ENCODE measurements around the gene NT5C2. TPM values are rescaled to one million over a fixed set of nuclear protein-coding genes. Genes with fewer than 3 reads are reported as not detected.
A peak's percentile ranks its signal among the peaks of the same experiment; 100 is the strongest.

NT5C2 gene
- total and polyA plus RNA-seq, 2 of the 4 experiments (the other 2 are of a cell fraction), result 60.0 to 65.1 TPM

- H2AFZ ChIP-seq (replicated peaks; ENCODE audit: low read length, poor library complexity), result peak overlapping the region; percentile 68
Measured at GRCh38 chr10:103040418-103040817, 152.7 kb downstream of the NT5C2 start.

More at GRCh38 chr10:103040418-103040817, 152.7 kb downstream of the NT5C2 start:
- peak overlapping the region; percentile 98 for H2BK120ac ChIP-seq (ENCODE audit: low read depth, low read length)
- 0 out of 2 replicates have a peak overlapping the region, but pooled peaks have one; percentile 33 for H3K56ac ChIP-seq (ENCODE audit: extremely low read depth, insufficient read depth, low read length)
- H3K9me1 ChIP-seq (ENCODE audit: insufficient read depth, low read length), result peaks cover 35% of the 10 kb centered on the region
- H3K4ac ChIP-seq (ENCODE audit: low read depth, low read length), result peak overlapping the region; percentile 96
- H4K5ac ChIP-seq (ENCODE audit: low read depth, low read length), result peak overlapping the region; percentile 79
- in situ Hi-C loops (cut with MboI; ENCODE audit: low sequenced_read_pairs), result loop anchor here (5.0 kb wide), 1 partner anchor 48 kb away; no protein-coding TSS in a partner anchor
- BruUV-seq (replicated peaks), result no TSS peak
- peak overlapping the region; percentile 97 for H2BK20ac ChIP-seq (ENCODE audit: low read depth, low read length)
- peak; percentile 38 for ATAC-seq (ENCODE audit: low read depth)
- DNase-seq, result peak; percentile 97
- H3K4me2 ChIP-seq (ENCODE audit: low read depth, low read length), result peak overlapping the region; percentile 59; the same call in 1 of the 2 replicates
- WGBS, 2 experiments (ENCODE audit: extremely low coverage in 2 of 2, insufficient read length in 1 of 2), result 0% methylated on average over 2 of the region's 4 CpGs; no CpG with 5 or more reads in 1 of the 2 experiments
- intact Hi-C loops (cut with micrococcal nuclease), result loop anchor here (10.0 kb wide), 1 partner anchor 46 kb away; no protein-coding TSS in a partner anchor
- H3K9me3 ChIP-seq (ENCODE audit: control insufficient read depth, insufficient read depth, low read length), result no peaks in the 10 kb centered on the region
- TF ChIP-seq POLR2A (IDR thresholded peaks at IDR 0.05; ENCODE audit: low read depth, low read length) (no peak; the same call in 1 of the 2 replicates), ELK1 (IDR thresholded peaks at IDR 0.05; ENCODE audit: borderline replicate concordance, low read depth, low read length) (no peak), CHD1 (IDR thresholded peaks at IDR 0.05; ENCODE audit: low read depth, low read length) (no peak), CEBPB (IDR thresholded peaks at IDR 0.05; ENCODE audit: low read depth, low read length) (peak; percentile 36; the same call in 1 of the 2 replicates), USF2 (IDR thresholded peaks at IDR 0.05; ENCODE audit: low read depth, low read length) (no peak), NFE2L2 (IDR thresholded peaks at IDR 0.05; ENCODE audit: low read depth, low read length) (no peak), FOS (IDR thresholded peaks at IDR 0.05; ENCODE audit: low read depth, low read length) (peak; percentile 63; the same call in 1 of the 2 replicates), MAFK (IDR thresholded peaks at IDR 0.05; ENCODE audit: low read depth, low read length) (no peak; the same call in 1 of the 2 replicates), RCOR1 (IDR thresholded peaks at IDR 0.05; ENCODE audit: insufficient replicate concordance, low read length) (no peak), MXI1 (IDR thresholded peaks at IDR 0.05; ENCODE audit: borderline replicate concordance, low read depth, low read length) (no peak), RAD21 (IDR thresholded peaks at IDR 0.05; ENCODE audit: low read length) (peak; percentile 24), BHLHE40 (IDR thresholded peaks at IDR 0.05; ENCODE audit: low read depth, low read length) (0 out of 2 replicates have a peak, but pooled peaks have one; percentile 12)
- peaks cover 25 to 72% of the 10 kb centered on the region in 2 experiments; a peak in 3 of 4 replicates for H3K79me1 ChIP-seq (ENCODE audit: low read depth in 1 of 2, low read length in 2 of 2)
- peak overlapping the region; percentile 48 for H2AK9ac ChIP-seq (replicated peaks; ENCODE audit: low read depth, low read length, poor library complexity)
- peak overlapping the region; percentile 94 for H4K91ac ChIP-seq (ENCODE audit: insufficient read depth, low read depth, low read length)
- no peaks in the 10 kb centered on the region for H3K27me3 ChIP-seq (ENCODE audit: control insufficient read depth, insufficient read depth, low read length)
- peak overlapping the region; percentile 49 for H3K27ac ChIP-seq (ENCODE audit: insufficient read depth, low read length)
- ChIA-PET POLR2A (ENCODE audit: unreplicated experiment) (no interaction called here), CTCF (interaction anchor here (0.7 kb wide), 1 partner anchor 232 kb away, joined by 3 read pairs; no protein-coding TSS in a partner anchor)
- H3K4me3 ChIP-seq (ENCODE audit: insufficient read depth, low read depth, low read length), result no peak overlapping the region
- peak overlapping the region; percentile 99 for H2AK5ac ChIP-seq (ENCODE audit: low read depth, low read length)
- H3K14ac ChIP-seq (replicated peaks; ENCODE audit: low read depth, low read length), result peak overlapping the region; percentile 96
- peak overlapping the region; percentile 98 for H3K23ac ChIP-seq (ENCODE audit: low read depth, low read length)
- dilution Hi-C loops (cut with HindIII; ENCODE audit: low sequenced_read_pairs, unreplicated experiment), result no loop called here
- no peak overlapping the region for H3K9ac ChIP-seq (ENCODE audit: low read depth, low read length)
- peaks cover 47% of the 10 kb centered on the region for H3K4me1 ChIP-seq (ENCODE audit: control insufficient read depth, insufficient read depth, low read length)
- H2BK15ac ChIP-seq (ENCODE audit: low read depth, low read length), result peak overlapping the region; percentile 97; the same call in 2 of the 3 replicates
- H3K18ac ChIP-seq (ENCODE audit: low read depth, low read length), result peak overlapping the region; percentile 96
- H4K8ac ChIP-seq (ENCODE audit: low read depth in 2 of 2, low read length in 2 of 2), result peak overlapping the region; percentile 14 to 88
- H2BK5ac ChIP-seq (ENCODE audit: low read depth, low read length, poor library complexity, severe bottlenecking), result peak overlapping the region; percentile 96
- no peaks in the 10 kb centered on the region for H4K20me1 ChIP-seq (ENCODE audit: insufficient read depth, low read length)
- H3K36me3 ChIP-seq (ENCODE audit: control insufficient read depth, insufficient read depth, low read length), result no peaks in the 10 kb centered on the region

All from IMR-90 (cell line).